Measurements from ENCODE around the gene NLGN1.

NLGN1 gene

GRCh38 chr3:174146008-174146407, 748.5 kb downstream of the NLGN1 start:
- no peak overlapping the region for H3K4me3 ChIP-seq (ENCODE audit: low read depth, low read length)
- DNase-seq (ENCODE audit: low read depth), result no peak
- TF ChIP-seq POLR2A (IDR thresholded peaks at IDR 0.05; ENCODE audit: extremely low read depth, insufficient read length), result no peak
- no peak for TF ChIP-seq MAX (IDR thresholded peaks at IDR 0.05; ENCODE audit: low read depth, low read length)
- TF ChIP-seq MYC (IDR thresholded peaks at IDR 0.05; ENCODE audit: low read depth, low read length), result no peak
- no peak for TF ChIP-seq CTCF (IDR thresholded peaks at IDR 0.05; ENCODE audit: low read depth, low read length)

- no peak for DNase-seq (ENCODE audit: low read depth)
- no peak for TF ChIP-seq CTCF (IDR thresholded peaks at IDR 0.05; ENCODE audit: low read depth, low read length)
- TF ChIP-seq MAX (IDR thresholded peaks at IDR 0.05; ENCODE audit: low read depth, low read length), result no peak
- no peak for TF ChIP-seq MYC (IDR thresholded peaks at IDR 0.05; ENCODE audit: low read depth, low read length)
- no peak for TF ChIP-seq POLR2A (IDR thresholded peaks at IDR 0.05; ENCODE audit: extremely low read depth, insufficient read length)
- H3K4me3 ChIP-seq (ENCODE audit: low read depth, low read length), result no peak overlapping the region
These were observed 750.3 kb downstream of the NLGN1 start for GRCh38 chr3:174147798-174148197.

GRCh38 chr3:174153871-174154270, 756.3 kb downstream of the NLGN1 start:
- DNase-seq (ENCODE audit: low read depth), result no peak
- no peak overlapping the region for H3K4me3 ChIP-seq (ENCODE audit: low read depth, low read length)
- TF ChIP-seq MYC (IDR thresholded peaks at IDR 0.05; ENCODE audit: low read depth, low read length), result no peak
- no peak for TF ChIP-seq CTCF (IDR thresholded peaks at IDR 0.05; ENCODE audit: low read depth, low read length)
- no peak for TF ChIP-seq POLR2A (IDR thresholded peaks at IDR 0.05; ENCODE audit: extremely low read depth, insufficient read length)

- H3K4me3 ChIP-seq (ENCODE audit: low read depth, low read length), result no peak overlapping the region
- no peak for DNase-seq (ENCODE audit: low read depth)
- no peak for TF ChIP-seq CTCF (IDR thresholded peaks at IDR 0.05; ENCODE audit: low read depth, low read length)
- TF ChIP-seq MYC (IDR thresholded peaks at IDR 0.05; ENCODE audit: low read depth, low read length), result no peak
- TF ChIP-seq MAX (IDR thresholded peaks at IDR 0.05; ENCODE audit: low read depth, low read length), result no peak
- no peak for TF ChIP-seq POLR2A (IDR thresholded peaks at IDR 0.05; ENCODE audit: extremely low read depth, insufficient read length)
These were observed 758.7 kb downstream of the NLGN1 start for GRCh38 chr3:174156200-174156599.

GRCh38 chr3:174158674-174159073, 761.1 kb downstream of the NLGN1 start:
- H3K4me3 ChIP-seq (ENCODE audit: low read depth, low read length), result no peak overlapping the region
- TF ChIP-seq MAX (IDR thresholded peaks at IDR 0.05; ENCODE audit: low read depth, low read length), result no peak
- no peak for TF ChIP-seq MYC (IDR thresholded peaks at IDR 0.05; ENCODE audit: low read depth, low read length)
- TF ChIP-seq POLR2A (IDR thresholded peaks at IDR 0.05; ENCODE audit: extremely low read depth, insufficient read length), result no peak
- TF ChIP-seq CTCF (IDR thresholded peaks at IDR 0.05; ENCODE audit: low read depth, low read length), result no peak
- no peak for DNase-seq (ENCODE audit: low read depth)

- no peak for TF ChIP-seq POLR2A (IDR thresholded peaks at IDR 0.05; ENCODE audit: extremely low read depth, insufficient read length)
- TF ChIP-seq MAX (IDR thresholded peaks at IDR 0.05; ENCODE audit: low read depth, low read length), result no peak
- no peak for TF ChIP-seq CTCF (IDR thresholded peaks at IDR 0.05; ENCODE audit: low read depth, low read length)
- no peak for TF ChIP-seq MYC (IDR thresholded peaks at IDR 0.05; ENCODE audit: low read depth, low read length)
- no peak for DNase-seq (ENCODE audit: low read depth)
- no peak overlapping the region for H3K4me3 ChIP-seq (ENCODE audit: low read depth, low read length)
These were observed 762.1 kb downstream of the NLGN1 start for GRCh38 chr3:174159604-174160003.

All from NB4 (cell line).